Measurements from ENCODE around the gene IMMP2L.

DNA sequence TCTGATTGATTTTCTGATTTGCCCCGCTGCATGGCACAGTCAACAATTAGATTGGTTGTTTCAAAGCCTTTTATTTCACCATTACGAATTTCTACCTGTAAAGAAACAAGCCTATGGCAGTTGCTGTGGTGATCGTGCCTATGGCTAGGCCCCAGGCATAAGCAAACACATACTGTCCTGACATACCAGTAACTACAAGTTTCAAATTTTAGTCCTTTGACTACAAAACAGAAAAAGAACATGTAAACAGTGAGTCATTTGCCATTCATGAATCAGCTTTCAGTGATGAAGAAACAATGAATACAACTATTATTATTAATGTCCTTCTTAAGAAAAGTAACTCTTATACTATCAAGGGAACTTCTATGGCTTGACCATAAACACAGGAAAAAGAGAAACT, 639.4 kb downstream of the IMMP2L start:
- no peak for TF ChIP-seq POLR2A (IDR thresholded peaks at IDR 0.05)
- TF ChIP-seq, protein P1, sequence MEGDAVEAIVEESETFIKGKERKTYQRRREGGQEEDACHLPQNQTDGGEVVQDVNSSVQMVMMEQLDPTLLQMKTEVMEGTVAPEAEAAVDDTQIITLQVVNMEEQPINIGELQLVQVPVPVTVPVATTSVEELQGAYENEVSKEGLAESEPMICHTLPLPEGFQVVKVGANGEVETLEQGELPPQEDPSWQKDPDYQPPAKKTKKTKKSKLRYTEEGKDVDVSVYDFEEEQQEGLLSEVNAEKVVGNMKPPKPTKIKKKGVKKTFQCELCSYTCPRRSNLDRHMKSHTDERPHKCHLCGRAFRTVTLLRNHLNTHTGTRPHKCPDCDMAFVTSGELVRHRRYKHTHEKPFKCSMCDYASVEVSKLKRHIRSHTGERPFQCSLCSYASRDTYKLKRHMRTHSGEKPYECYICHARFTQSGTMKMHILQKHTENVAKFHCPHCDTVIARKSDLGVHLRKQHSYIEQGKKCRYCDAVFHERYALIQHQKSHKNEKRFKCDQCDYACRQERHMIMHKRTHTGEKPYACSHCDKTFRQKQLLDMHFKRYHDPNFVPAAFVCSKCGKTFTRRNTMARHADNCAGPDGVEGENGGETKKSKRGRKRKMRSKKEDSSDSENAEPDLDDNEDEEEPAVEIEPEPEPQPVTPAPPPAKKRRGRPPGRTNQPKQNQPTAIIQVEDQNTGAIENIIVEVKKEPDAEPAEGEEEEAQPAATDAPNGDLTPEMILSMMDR (IDR thresholded peaks at IDR 0.05): no peak

Measured in thyroid gland (tissue), 4 donors.